NCI-H187 (cell line): Measurements from ENCODE around the gene SNAPC3.

Experiments
- DNase-seq, 2 experiments: peaks; one replicate each; lab custom pipeline; 2025; lab: John Stamatoyannopoulos, UW

SNAPC3 gene

GRCh38 chr9:15492485-15493150 lies 69.9 kb downstream of the SNAPC3 start:
- no peak for DNase-seq

GRCh38 chr9:15498246-15498995 lies 75.7 kb downstream of the SNAPC3 start:
- no peak for DNase-seq

- DNase-seq: no peak
These were observed 76.5 kb downstream of the SNAPC3 start for GRCh38 chr9:15499139-15499538.

GRCh38 chr9:15501179-15501578 lies 78.5 kb downstream of the SNAPC3 start:
- no peak for DNase-seq

- no peak for DNase-seq
These were observed 79.1 kb downstream of the SNAPC3 start for GRCh38 chr9:15501803-15502202.

GRCh38 chr9:15505921-15506320 lies 83.2 kb downstream of the SNAPC3 start:
- DNase-seq: no peak

- DNase-seq: peak in 1 of 2 experiments; percentile 12
These were observed 87.5 kb downstream of the SNAPC3 start for GRCh38 chr9:15509931-15510788.

GRCh38 chr9:15510789-15511575 lies 88.3 kb downstream of the SNAPC3 start, which contains the start of gene PSIP1:
PSIP1 (minus strand) TSS chr9:15510970; CDS start chr9:15510188, 782 bp downstream.
- DNase-seq: peak; percentile 48 to 78
